ENCODE results near the gene GPHN. TPM values are rescaled to one million over a fixed set of nuclear protein-coding genes. Genes with fewer than 3 reads are reported as not detected.

The GPHN gene
- polyA plus RNA-seq, 6 donors from 2014 or later: 0.10 to 9.7 (median 4.1) TPM

DNA sequence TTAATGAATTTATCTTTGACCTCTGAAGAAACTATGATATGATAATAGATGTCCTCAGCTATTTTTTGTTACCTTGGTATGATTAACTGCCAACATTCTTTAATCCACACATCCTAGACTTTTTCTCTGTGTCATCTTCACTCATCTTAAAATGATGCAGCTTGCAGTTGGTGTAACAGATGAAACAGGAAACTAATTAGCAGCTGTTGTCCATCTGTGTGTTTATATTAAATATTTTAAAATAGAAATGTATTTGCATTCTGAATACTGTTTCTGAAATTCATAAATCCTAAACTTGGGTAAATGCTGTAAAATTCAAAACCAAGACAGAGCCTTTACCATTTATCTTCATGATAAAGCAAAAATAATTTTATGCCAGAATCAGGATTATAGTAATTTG lies 625.2 kb downstream of the GPHN start:
- ATAC-seq (ENCODE audit: low read depth in 2 of 2): no peak
- no peaks in the 10 kb centered on the region for H3K9me3 Mint-ChIP-seq
- H3K27me3 Mint-ChIP-seq: no peaks in the 10 kb centered on the region
- H3K36me3 Mint-ChIP-seq: peaks cover 0 to 8% of the 10 kb centered on the region in 2 donors
- H3K4me1 Mint-ChIP-seq: no peaks in the 10 kb centered on the region
- H3K4me3 Mint-ChIP-seq: no peak overlapping the region
- H3K27ac Mint-ChIP-seq: no peak overlapping the region
- DNase-seq: no peak

DNA sequence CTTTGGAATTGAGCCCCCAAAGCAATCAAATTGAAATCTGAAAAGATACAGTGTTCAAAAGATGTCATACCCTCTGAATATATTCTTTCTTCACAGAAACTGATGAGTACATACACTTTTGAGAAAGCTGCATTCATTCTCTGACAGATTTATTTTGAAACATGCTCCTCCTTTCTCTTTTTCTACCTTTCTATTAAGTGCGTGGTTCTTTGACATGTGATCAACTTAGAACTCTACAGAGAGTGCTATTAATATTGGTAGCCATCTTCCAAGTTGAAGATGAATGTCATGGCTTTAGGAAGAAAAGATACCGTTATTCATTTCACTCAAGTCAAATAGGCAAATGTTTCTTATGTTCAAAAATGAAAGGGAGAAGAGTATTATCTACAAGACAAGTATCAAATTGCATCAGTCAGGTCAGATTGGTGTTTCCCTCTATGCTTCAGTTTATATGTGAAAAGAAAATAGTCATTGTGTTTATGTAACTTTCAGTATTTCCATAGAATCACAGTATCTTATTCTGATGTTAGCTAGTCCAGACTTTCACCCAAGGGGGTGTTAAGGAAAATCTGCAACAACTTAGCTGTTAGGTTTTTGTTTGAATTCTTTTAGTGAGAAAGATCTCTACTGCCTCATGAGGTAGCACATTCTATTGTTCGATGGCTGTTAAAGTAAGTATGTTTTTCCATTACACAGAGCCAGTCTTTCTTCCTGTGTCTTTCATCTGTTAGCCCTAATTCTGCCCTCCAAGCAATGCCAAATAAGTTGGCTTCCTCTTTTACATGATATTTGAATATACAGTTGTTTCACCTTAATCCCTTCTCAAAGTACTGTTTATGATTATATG lies 625.9 kb downstream of the GPHN start:
- no peak overlapping the region for H3K27ac Mint-ChIP-seq

DNA sequence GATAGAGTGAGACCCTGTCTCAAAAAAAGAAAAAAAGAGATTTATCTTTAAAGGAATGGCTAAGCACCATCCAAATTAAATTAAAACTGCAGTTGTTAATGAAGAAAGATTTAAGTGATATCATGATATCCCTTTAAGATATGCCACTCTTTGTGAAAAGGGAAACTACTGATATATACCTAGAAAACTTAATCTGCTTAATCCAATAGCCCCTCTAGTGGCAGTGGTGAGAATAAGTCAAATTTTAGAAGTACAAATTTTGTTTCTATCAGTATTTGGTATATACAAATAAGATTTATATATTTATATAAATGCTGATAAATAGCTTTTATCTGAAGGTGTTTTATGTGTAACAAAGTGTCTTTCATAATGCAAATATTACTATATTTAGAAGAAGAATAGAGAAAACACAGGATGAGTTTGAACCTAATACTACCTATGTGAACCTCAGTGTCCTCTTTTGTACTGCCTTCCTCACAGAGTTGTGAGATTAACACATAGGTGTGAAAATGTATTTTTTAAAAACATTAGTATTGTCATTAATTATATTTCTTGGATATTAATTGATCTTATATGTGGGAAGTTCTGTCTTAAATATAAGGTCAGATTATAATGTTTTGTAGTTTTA lies 629.9 kb downstream of the GPHN start:
- Mint-ChIP-seq H3K4me1 (no peaks in the 10 kb centered on the region), H3K36me3 (no peaks in the 10 kb centered on the region), H3K4me3 (no peak overlapping the region), H3K9me3 (no peaks in the 10 kb centered on the region), H3K27ac (no peak overlapping the region), H3K27me3 (no peaks in the 10 kb centered on the region)
- no peak for ATAC-seq (ENCODE audit: low read depth in 2 of 2)
- no peak for DNase-seq

More for the DNA sequence above, 625.9 kb downstream of the GPHN start:
- H3K36me3 Mint-ChIP-seq: peaks cover 0 to 8% of the 10 kb centered on the region in 2 donors
- H3K4me3 Mint-ChIP-seq: no peak overlapping the region
- ATAC-seq (ENCODE audit: low read depth in 2 of 2) (no peak), DNase-seq (no peak)
- H3K27me3 Mint-ChIP-seq: no peaks in the 10 kb centered on the region
- H3K9me3 Mint-ChIP-seq: no peaks in the 10 kb centered on the region
- no peaks in the 10 kb centered on the region for H3K4me1 Mint-ChIP-seq

DNA sequence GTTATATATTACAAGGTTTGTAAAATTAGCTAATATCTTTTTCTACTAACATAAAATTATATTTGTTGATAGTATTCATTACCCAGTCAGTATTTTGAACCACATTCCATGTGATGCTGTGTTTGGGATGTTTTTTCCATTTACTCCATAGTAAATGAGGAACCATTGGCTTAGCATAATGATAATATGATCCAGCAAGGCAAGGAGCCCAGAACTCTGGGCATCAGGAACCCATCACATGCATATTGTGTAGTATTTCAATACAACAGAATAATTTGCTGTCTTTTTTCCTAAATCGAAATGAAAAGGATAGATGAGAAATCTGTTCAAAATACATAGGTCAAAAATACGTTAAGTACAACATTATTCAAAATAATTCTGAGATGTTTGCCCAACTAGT lies 632.6 kb downstream of the GPHN start:
- Mint-ChIP-seq H3K4me3 (no peak overlapping the region), H3K9me3 (no peaks in the 10 kb centered on the region), H3K27ac (no peak overlapping the region), H3K27me3 (no peaks in the 10 kb centered on the region), H3K36me3 (no peaks in the 10 kb centered on the region), H3K4me1 (no peaks in the 10 kb centered on the region)
- no peak for DNase-seq
- ATAC-seq (ENCODE audit: low read depth in 2 of 2): no peak

DNA sequence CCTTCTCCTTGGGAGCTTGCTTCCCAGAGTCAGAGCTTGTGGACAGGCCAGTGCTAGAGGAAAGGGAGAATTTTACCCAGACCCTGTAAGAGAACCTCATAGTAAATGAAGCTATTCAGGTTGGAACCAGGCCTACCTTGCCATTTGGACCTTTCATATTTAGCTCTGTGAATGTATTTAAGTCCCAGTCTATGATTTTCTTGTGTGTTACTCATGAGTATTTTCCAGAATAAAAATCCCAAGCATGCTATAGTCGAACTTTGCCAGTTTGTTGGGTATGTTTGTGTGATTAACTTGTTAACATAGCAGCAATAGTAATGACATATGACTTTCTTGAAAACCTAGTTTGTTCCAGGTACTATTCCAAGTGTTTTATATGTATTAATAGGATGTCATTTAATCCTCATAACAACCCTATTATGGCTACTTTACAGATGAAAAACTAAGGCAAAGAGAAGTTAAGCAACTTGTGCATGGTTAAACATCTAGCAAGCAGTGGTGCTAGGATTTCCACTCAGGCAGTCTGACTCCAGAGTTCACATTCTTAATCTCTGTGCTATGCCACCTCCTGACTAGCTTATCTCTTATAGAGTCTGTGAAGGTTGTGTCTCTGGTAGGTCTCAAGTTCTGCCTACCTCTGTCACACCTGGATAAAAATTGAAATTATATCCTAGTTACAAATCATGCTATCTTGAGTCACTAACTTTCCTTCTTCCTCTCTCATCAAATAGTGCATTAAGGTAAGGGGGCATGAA lies 633.4 kb downstream of the GPHN start:
- Mint-ChIP-seq H3K9me3 (no peaks in the 10 kb centered on the region), H3K27ac (no peak overlapping the region), H3K36me3 (no peaks in the 10 kb centered on the region), H3K4me1 (no peaks in the 10 kb centered on the region), H3K4me3 (no peak overlapping the region), H3K27me3 (no peaks in the 10 kb centered on the region)
- no peak for DNase-seq
- no peak for ATAC-seq (ENCODE audit: low read depth in 2 of 2)

DNA sequence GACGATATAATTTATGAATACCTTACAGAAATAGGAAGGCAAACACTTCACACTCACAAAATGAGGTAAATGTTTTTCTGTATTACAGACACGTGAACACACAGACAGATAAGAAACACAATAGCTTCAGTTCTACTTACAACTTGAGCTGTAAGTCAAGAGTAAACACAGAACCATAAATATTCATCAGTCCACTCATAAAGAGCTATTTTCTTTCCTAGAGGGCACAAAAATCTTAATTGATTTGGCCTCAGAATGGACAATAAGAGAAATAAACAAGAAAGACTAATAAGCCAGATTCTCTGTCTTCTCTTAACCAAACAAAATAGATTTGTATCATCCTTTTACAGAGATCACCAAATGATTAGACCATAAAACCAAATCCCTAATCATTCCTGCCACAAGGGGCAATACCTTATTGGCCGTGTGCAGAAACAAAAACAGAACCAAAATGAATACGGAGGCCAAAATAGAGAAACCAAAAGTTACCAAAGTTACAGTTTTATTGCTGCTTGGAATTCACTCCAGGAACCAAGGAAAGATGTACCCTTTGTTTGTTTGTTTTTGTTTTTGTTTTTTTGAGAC lies 643.2 kb downstream of the GPHN start:
- ATAC-seq (ENCODE audit: low read depth in 2 of 2) (no peak), DNase-seq (no peak)
- no peaks in the 10 kb centered on the region for H3K27me3 Mint-ChIP-seq
- no peaks in the 10 kb centered on the region for H3K4me1 Mint-ChIP-seq
- no peaks in the 10 kb centered on the region for H3K9me3 Mint-ChIP-seq
- no peaks in the 10 kb centered on the region for H3K36me3 Mint-ChIP-seq
- no peak overlapping the region for H3K4me3 Mint-ChIP-seq
- no peak overlapping the region for H3K27ac Mint-ChIP-seq

DNA sequence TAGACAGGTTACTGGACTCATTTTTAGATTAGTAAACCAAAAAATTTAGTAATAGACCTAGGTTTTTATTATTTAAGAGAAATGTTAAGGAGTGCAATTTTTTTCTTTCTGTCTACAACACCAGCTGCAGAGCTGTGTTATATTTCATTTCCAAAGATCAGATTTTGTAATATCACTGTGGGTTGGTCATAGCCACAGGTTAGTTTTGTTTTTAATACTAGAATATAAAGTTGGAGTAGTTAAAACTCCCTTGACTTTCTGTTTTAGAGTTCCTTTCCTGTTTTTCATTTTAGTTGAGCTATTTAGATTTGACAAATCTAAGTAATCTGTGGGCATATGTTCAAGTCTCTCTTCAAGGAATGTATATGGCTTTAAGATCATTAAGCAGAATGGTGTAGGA lies 650.6 kb downstream of the GPHN start:
- DNase-seq: no peak
- no peak for ATAC-seq (ENCODE audit: low read depth in 2 of 2)
- Mint-ChIP-seq H3K27ac (no peak overlapping the region), H3K36me3 (no peaks in the 10 kb centered on the region), H3K4me1 (no peaks in the 10 kb centered on the region), H3K27me3 (no peaks in the 10 kb centered on the region), H3K4me3 (no peak overlapping the region), H3K9me3 (no peaks in the 10 kb centered on the region)

DNA sequence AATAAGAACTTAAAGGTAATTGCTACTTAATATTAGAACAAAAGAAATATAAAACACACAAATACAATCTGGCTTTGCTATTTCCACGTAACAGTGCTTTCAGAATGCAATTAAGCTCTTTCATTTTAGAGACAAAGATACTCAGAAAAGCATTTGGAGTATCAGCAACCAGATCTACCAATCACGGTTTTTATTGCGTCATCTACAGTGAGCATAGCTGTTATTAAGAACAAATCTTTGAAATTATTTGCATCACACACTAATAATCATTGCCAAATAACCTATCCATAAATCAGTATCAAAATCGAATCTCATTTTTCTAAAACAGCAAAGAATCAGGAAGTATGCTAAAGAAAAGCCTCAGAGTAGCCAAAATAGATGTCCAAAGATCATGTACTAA lies 654.4 kb downstream of the GPHN start:
- DNase-seq (no peak), ATAC-seq (ENCODE audit: low read depth in 2 of 2) (no peak)
- no peaks in the 10 kb centered on the region for H3K9me3 Mint-ChIP-seq
- H3K36me3 Mint-ChIP-seq: no peaks in the 10 kb centered on the region
- H3K27me3 Mint-ChIP-seq: no peaks in the 10 kb centered on the region
- H3K4me1 Mint-ChIP-seq: no peaks in the 10 kb centered on the region
- H3K4me3 Mint-ChIP-seq: no peak overlapping the region
- no peak overlapping the region for H3K27ac Mint-ChIP-seq

DNA sequence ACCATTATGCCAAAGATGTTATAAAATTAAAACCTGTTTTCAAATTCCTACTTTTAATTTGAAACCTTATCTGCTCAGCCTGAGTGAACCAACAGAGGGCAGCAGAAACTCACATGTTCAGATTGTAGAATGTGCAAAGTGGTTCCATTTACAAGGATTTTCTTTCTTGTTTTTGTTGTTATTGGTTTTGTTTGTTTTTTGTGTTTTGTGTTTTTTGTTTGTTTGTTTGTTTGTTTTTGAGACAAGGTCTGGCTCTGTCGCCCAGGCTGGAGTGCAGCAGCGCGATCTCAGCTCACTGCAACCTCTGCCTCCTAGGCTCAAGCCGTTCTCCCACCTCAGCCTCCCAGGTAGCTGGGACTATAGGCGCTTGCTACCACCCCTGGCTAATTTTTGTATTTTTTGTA lies 658.5 kb downstream of the GPHN start:
- H3K9me3 Mint-ChIP-seq: peaks cover 0 to 3% (median 0%) of the 10 kb centered on the region in 7 donors
- no peaks in the 10 kb centered on the region for H3K27me3 Mint-ChIP-seq
- H3K4me3 Mint-ChIP-seq: no peak overlapping the region
- H3K27ac Mint-ChIP-seq: no peak overlapping the region
- H3K4me1 Mint-ChIP-seq: no peaks in the 10 kb centered on the region
- ATAC-seq (ENCODE audit: low read depth in 2 of 2) (no peak), DNase-seq (peak; percentile 5)
- peaks cover 2 to 4% of the 10 kb centered on the region in 2 donors for H3K36me3 Mint-ChIP-seq

DNA sequence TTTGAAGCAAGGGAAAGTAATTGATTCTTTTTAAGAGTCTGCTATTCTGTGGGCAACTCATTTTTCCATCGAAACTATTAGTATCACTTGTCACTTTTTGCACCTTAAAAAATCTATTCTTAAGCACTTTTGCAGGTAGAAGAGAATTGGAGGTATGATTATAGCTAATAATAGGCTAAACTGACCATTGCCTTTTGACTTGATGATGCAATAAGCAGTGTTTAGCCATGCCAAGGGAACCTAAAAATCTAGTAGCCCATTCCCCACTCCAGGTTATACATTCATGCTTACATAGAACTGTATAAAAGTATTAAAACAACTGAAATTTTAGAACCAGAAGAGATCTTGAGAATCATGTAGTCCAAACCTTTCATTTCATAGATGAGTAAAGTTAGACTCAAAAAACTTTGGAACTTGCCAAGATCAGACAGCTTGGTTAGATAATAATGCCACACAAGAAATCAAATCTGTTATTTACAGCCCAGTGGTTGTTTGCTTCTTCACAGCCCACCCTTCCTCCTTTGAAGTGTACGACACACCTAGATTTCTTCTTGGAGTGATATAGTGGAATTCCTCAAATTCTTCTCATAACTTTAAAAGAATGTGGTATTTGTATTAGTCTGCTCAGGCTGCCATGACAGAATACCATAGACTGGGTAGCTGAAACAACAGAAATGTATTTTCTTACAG lies 659.6 kb downstream of the GPHN start:
- Mint-ChIP-seq H3K27ac (no peak overlapping the region), H3K27me3 (no peaks in the 10 kb centered on the region), H3K4me3 (no peak overlapping the region), H3K36me3 (peaks cover 4 to 15% of the 10 kb centered on the region in 2 donors), H3K4me1 (no peaks in the 10 kb centered on the region), H3K9me3 (peaks cover under 1 to 13% (median 6%) of the 10 kb centered on the region in 7 donors)
- DNase-seq (no peak), ATAC-seq (ENCODE audit: low read depth in 2 of 2) (no peak)

DNA sequence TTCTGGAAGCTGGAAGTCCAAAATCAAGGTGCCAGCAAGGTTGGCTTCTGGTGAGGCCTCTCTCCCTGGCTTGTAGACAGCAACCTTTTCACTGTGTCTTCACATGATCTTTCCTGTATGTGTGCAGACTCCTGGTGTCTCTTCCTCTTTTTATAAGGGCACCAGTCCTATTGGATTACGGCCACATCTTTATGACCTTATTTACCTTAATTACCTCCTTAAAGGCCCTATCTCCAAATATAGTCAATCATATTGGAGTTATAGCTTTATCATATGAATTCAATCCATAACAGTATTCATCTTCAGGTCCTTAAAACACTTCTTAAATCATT lies 660.1 kb downstream of the GPHN start:
- no peak overlapping the region for H3K27ac Mint-ChIP-seq
- H3K4me3 Mint-ChIP-seq: no peak overlapping the region
- H3K4me1 Mint-ChIP-seq: no peaks in the 10 kb centered on the region
- H3K36me3 Mint-ChIP-seq: peaks cover 4 to 20% of the 10 kb centered on the region in 2 donors
- H3K27me3 Mint-ChIP-seq: no peaks in the 10 kb centered on the region
- ATAC-seq (ENCODE audit: low read depth in 2 of 2) (no peak), DNase-seq (no peak)
- peaks cover 2 to 18% (median 10%) of the 10 kb centered on the region in 7 donors for H3K9me3 Mint-ChIP-seq

DNA sequence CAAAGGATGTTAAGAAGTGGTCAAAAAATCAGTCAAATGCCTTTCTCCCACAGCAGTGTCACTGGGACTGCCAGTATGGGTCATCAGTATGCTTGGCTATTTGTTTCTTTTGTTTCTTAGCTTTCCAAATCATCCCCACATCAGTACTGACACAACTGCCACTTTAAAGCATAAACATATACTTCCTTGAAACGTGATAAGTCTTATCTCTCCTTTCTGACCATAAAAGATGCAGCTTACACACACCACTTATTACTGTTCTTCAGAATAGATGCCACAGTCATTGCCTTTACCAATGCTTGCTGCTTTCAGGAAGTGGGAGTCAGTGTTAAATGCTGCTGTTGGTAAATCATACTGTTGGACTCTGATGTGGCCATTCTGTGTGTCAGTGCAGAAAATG lies 662.7 kb downstream of the GPHN start:
- peaks cover 4 to 26% of the 10 kb centered on the region in 2 donors for H3K36me3 Mint-ChIP-seq
- peaks cover 7 to 43% (median 30%) of the 10 kb centered on the region in 7 donors for H3K9me3 Mint-ChIP-seq
- H3K4me1 Mint-ChIP-seq: no peaks in the 10 kb centered on the region
- DNase-seq (no peak), ATAC-seq (ENCODE audit: low read depth in 2 of 2) (no peak)
- H3K27ac Mint-ChIP-seq: no peak overlapping the region
- H3K4me3 Mint-ChIP-seq: no peak overlapping the region
- H3K27me3 Mint-ChIP-seq: no peaks in the 10 kb centered on the region

DNA sequence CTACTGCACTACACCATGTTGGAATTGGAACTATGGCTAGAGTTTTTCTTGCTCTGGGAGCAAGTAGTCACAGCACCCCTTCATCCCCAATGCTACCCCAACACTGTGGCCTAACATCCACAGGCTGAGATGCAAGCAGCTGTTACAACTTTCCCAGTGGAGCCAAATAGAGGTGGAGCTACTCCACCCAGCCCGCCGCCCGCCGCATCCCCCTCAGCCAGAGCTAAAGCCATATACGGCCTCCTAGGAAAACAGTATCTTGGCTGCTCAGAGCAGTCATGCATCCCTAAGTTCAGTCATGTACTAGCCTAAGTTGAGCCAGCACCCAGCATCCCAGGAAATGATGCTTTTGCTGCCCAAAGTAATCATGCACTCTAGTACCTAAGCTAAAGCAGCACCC lies 664.1 kb downstream of the GPHN start:
- H3K4me1 Mint-ChIP-seq: no peaks in the 10 kb centered on the region
- ATAC-seq (ENCODE audit: low read depth in 2 of 2): no peak
- H3K27ac Mint-ChIP-seq: peak overlapping the region in 1 of 6 donors; percentile 60
- peaks cover 11 to 53% (median 40%) of the 10 kb centered on the region in 7 donors for H3K9me3 Mint-ChIP-seq
- H3K36me3 Mint-ChIP-seq: peaks cover 7 to 40% of the 10 kb centered on the region in 2 donors
- H3K27me3 Mint-ChIP-seq: no peaks in the 10 kb centered on the region
- no peak overlapping the region for H3K4me3 Mint-ChIP-seq
- no peak for DNase-seq
